OCI-LY7 (cell line): Measurements from ENCODE around the gene SCUBE2. TPM values are rescaled to one million over a fixed set of nuclear protein-coding genes. Genes with fewer than 3 reads are reported as not detected.

Experiments
- BruUV-seq: library from RNA; stranded (reverse); fragments of 400-500 nt; replicated peaks from 2 replicates; lab custom pipeline; 2021; lab: Mats Ljungman, UMichigan
- CTCF ChIA-PET: fragments of 300-600 bp; sonication (Branson Sonifier 250); formaldehyde crosslinking; loops from one replicate; lab custom pipeline; 2022; ENCODE audit warnings: antibody characterized with exemption; ENCODE audit not compliant: unreplicated experiment; lab: Charles Lee
- POLR2A ChIA-PET: fragments of 300-600 bp; sonication (Branson Sonifier 250); formaldehyde crosslinking; loops from one replicate; lab custom pipeline; 2022; ENCODE audit warnings: antibody characterized with exemption; lab: Charles Lee
- DNase-seq: peaks from one replicate; pipeline ENCODE4 v3.0.0-alpha.2; 2015; ENCODE audit warnings: low spot score
- H2AFZ ChIP-seq: fragments of 200-600 bp; sonication (generic), shearing (Covaris generic); 2 replicates; pipeline ENCODE4 v1.6.1; 2014; ENCODE audit warnings: mild to moderate bottlenecking, antibody characterized with exemption, low read length, moderate library complexity
- H3K27ac ChIP-seq: fragments of 200-600 bp; sonication (generic); 2 replicates; pipeline ENCODE4 v1.5.1; 2014; ENCODE audit warnings: mixed run types, low read depth, mild to moderate bottlenecking, moderate library complexity, low read length, inconsistent platforms; ENCODE audit not compliant: poor library complexity, severe bottlenecking
- H3K36me3 ChIP-seq: fragments of 200-600 bp; sonication (generic); 2 replicates; pipeline ENCODE4 v1.6.1; 2014; ENCODE audit warnings: mild to moderate bottlenecking, antibody characterized with exemption, low read length, moderate library complexity, mixed read lengths; ENCODE audit not compliant: insufficient read depth
- H3K4me1 ChIP-seq: fragments of 200-600 bp; sonication (generic); 2 replicates; pipeline ENCODE4 v1.5.1; 2014; ENCODE audit warnings: mild to moderate bottlenecking, low read length; ENCODE audit not compliant: insufficient read depth, poor library complexity, severe bottlenecking
- H3K4me2 ChIP-seq: fragments of 200-600 bp; sonication (generic); 2 replicates; pipeline ENCODE4 v1.6.1; 2014; ENCODE audit warnings: mild to moderate bottlenecking, low read length
- H3K4me3 ChIP-seq: fragments of 200-600 bp; sonication (generic); 2 replicates; pipeline ENCODE4 v1.5.1; 2014; ENCODE audit warnings: mild to moderate bottlenecking, low read depth, low read length; ENCODE audit not compliant: poor library complexity, severe bottlenecking
- H3K79me2 ChIP-seq: fragments of 200-600 bp; sonication (generic); 2 replicates; pipeline ENCODE4 v1.6.1; 2016; ENCODE audit warnings: low read depth, mild to moderate bottlenecking, low read length, moderate library complexity, mixed read lengths; ENCODE audit not compliant: insufficient read depth
- H3K9me2 ChIP-seq: fragments of 200-600 bp; sonication (generic); 2 replicates; pipeline ENCODE4 v1.6.1; 2016; ENCODE audit warnings: mild to moderate bottlenecking, low read length, mixed read lengths; ENCODE audit not compliant: insufficient read depth
- H3K9me3 ChIP-seq: fragments of 200-600 bp; sonication (generic); 2 replicates; pipeline ENCODE4 v1.6.1; 2014; ENCODE audit warnings: mild to moderate bottlenecking, mixed run types, low read length, mixed read lengths
- H4K20me1 ChIP-seq: fragments of 200-600 bp; sonication (generic); 2 replicates; pipeline ENCODE4 v1.6.1; 2014; ENCODE audit warnings: mild to moderate bottlenecking, antibody characterized with exemption, low read length, moderate library complexity, mixed read lengths; ENCODE audit not compliant: insufficient read depth
- CTCF ChIP-seq: fragments of 200-600 bp; sonication (generic); conservative IDR thresholded peaks from 2 replicates; pipeline ENCODE4 v1.5.1; 2014; ENCODE audit warnings: mild to moderate bottlenecking, antibody characterized with exemption, low read length, moderate library complexity, mixed read lengths
- EZH2phosphoT487 ChIP-seq: fragments of 200-600 bp; sonication (generic); IDR thresholded peaks from 2 replicates; pipeline ENCODE4 v1.6.1; 2018; ENCODE audit warnings: low read depth, borderline replicate concordance, mild to moderate bottlenecking, mixed run types, antibody characterized with exemption, low read length, moderate library complexity, mixed read lengths
- intact Hi-C: fragments of 100-400 bp; cut with micrococcal nuclease; formaldehyde crosslinking; loops from one replicate; pipeline ENCODE4 v1.10.0; 2022; ENCODE audit not compliant: unreplicated experiment
- total RNA-seq, 2 experiments: library from RNA; depleted of rRNA in 1 of 2; stranded (reverse); fragments of >200 nt in 1 of 2; shearing (Covaris generic) in 1 of 2; gene quantifications; 2 replicates each; pipeline ENCODE4 v1.2.3, GENCODE V29; 2014 to 2022

SCUBE2 gene
- total RNA-seq, 2 experiments from 2014 or later = not detected

- Histone ChIP-seq H2AFZ (no peak overlapping the region), H3K9me2 (no peaks in the 10 kb centered on the region), H3K9me3 (no peaks in the 10 kb centered on the region), H3K36me3 (no peaks in the 10 kb centered on the region), H3K79me2 (no peaks in the 10 kb centered on the region), H3K4me1 (no peaks in the 10 kb centered on the region), H3K27ac (no peak overlapping the region), H3K4me2 (no peak overlapping the region), H3K4me3 (no peak overlapping the region), H4K20me1 (no peaks in the 10 kb centered on the region)
- DNase-seq = no peak
- POLR2A ChIA-PET = no interaction called here
- intact Hi-C loops = no loop called here
- no TSS peak for BruUV-seq
- CTCF ChIA-PET = no interaction called here
- TF ChIP-seq CTCF (no peak), EZH2phosphoT487 (no peak)
These were observed 87.0 kb downstream of the SCUBE2 start for GRCh38 chr11:9004183-9004926.

- Histone ChIP-seq H3K4me1 (no peaks in the 10 kb centered on the region), H3K4me2 (no peak within 1 kb of the TSS), H3K36me3 (no peaks in the 10 kb centered on the region), H2AFZ (no peak within 1 kb of the TSS), H3K4me3 (no peak within 1 kb of the TSS), H4K20me1 (no peaks in the 10 kb centered on the region), H3K27ac (no peak within 1 kb of the TSS), H3K9me3 (no peaks in the 10 kb centered on the region), H3K9me2 (no peaks in the 10 kb centered on the region), H3K79me2 (no peaks in the 10 kb centered on the region)
- TF ChIP-seq CTCF (no peak), EZH2phosphoT487 (no peak)
- no peak for DNase-seq
- ChIA-PET CTCF (no interaction called here), POLR2A (no interaction called here)
- BruUV-seq = no TSS peak
- intact Hi-C loops = no loop called here
These were observed 87.7 kb downstream of the SCUBE2 start, which contains the start of gene NRIP3 for GRCh38 chr11:9003573-9004182. Gene NRIP3, minus strand, starts transcription at chr11:9004001. Its CDS starts 66 bp downstream, at chr11:9003935.
